B cell (primary cell): ENCODE data around the gene VCL. TPM values are rescaled to one million over a fixed set of nuclear protein-coding genes. Genes with fewer than 3 reads are reported as not detected.

ENCODE experiments used
- ATAC-seq: fragments of 200-7000 bp; cut with Tn5 transposase; one replicate; pipeline ENCODE4 v1.10.0; 2021; ENCODE audit warnings: low read depth, mild to moderate bottlenecking, moderate number of reproducible peaks, moderate library complexity
- CTCF ChIA-PET: fragments of 350-600 bp; sonication (Branson Sonifier 250); formaldehyde crosslinking; loops from one replicate; lab custom pipeline; 2021; ENCODE audit warnings: antibody characterized with exemption, inconsistent platforms; lab: Charles Lee
- POLR2A ChIA-PET: fragments of 350-600 bp; sonication (Branson Sonifier 250); formaldehyde crosslinking; loops from one replicate; lab custom pipeline; 2021; ENCODE audit warnings: antibody characterized with exemption; lab: Charles Lee
- DNase-seq: peaks from one replicate; pipeline ENCODE4 v3.0.0; 2013
- H2AFZ ChIP-seq: 2 replicates; pipeline ENCODE4 v1.6.1; 2012; ENCODE audit warnings: mild to moderate bottlenecking, low read depth, low read length; ENCODE audit not compliant: insufficient read depth, poor library complexity, severe bottlenecking
- H3K27ac ChIP-seq, 2 donors: 1 replicate in 1 of 2; 2 replicates in 1 of 2; pipeline ENCODE4 v1.5.1; 2012 to 2013; ENCODE audit warnings: low read length in 2 of 2, mild to moderate bottlenecking in 2 of 2, moderate library complexity in 1 of 2
- H3K27me3 ChIP-seq, 4 experiments: fragments of 200-600 bp in 1 of 4; sonication (generic) in 1 of 4; replicated peaks in 1 of 4; 1 replicate in 2 of 4; 2 replicates in 2 of 4; pipeline versions ENCODE4 v1.6.1 to v1.7.0; 2013 to 2016; ENCODE audit warnings: low read length in 3 of 4, mild to moderate bottlenecking in 2 of 4, mixed read lengths in 1 of 4, moderate library complexity in 1 of 4; ENCODE audit not compliant: insufficient read depth in 4 of 4, control insufficient read depth in 3 of 4; ENCODE audit errors: control extremely low read depth in 1 of 4
- H3K36me3 ChIP-seq, 2 experiments: replicated peaks in 1 of 2; 1 replicate in 1 of 2; 2 replicates in 1 of 2; pipeline versions ENCODE4 v1.6.1 to v1.7.1; 2013; ENCODE audit warnings: low read length in 1 of 2; ENCODE audit not compliant: insufficient read depth in 2 of 2, control insufficient read depth in 1 of 2; ENCODE audit errors: control extremely low read depth in 1 of 2, extremely low read depth in 1 of 2
- H3K4me1 ChIP-seq, 2 donors: fragments of 200-600 bp in 1 of 2; sonication (generic) in 1 of 2; 1 replicate in 1 of 2; 2 replicates in 1 of 2; pipeline versions ENCODE4 v1.5.1 to v1.6.1; 2013 to 2017; ENCODE audit warnings: low read length in 2 of 2; ENCODE audit not compliant: control insufficient read depth in 2 of 2, insufficient read depth in 2 of 2
- H3K4me2 ChIP-seq: replicated peaks from 2 replicates; pipeline ENCODE3; 2012; ENCODE audit warnings: mild to moderate bottlenecking, low read depth, low read length; ENCODE audit not compliant: poor library complexity, severe bottlenecking
- H3K4me3 ChIP-seq, 5 experiments: fragments of 200-600 bp in 1 of 5; sonication (generic) in 1 of 5; 1 replicate in 3 of 5; 2 replicates in 2 of 5; pipeline versions ENCODE4 v1.5.1 to v1.7.0; 2011 to 2016; ENCODE audit warnings: low read length in 4 of 5, mild to moderate bottlenecking in 4 of 5, low read depth in 2 of 5, control low read depth in 1 of 5, moderate library complexity in 1 of 5; ENCODE audit not compliant: insufficient read depth in 1 of 5; ENCODE audit errors: control extremely low read depth in 1 of 5, extremely low read depth in 1 of 5
- H3K79me2 ChIP-seq: fragments of 200-600 bp; sonication (generic); one replicate; pipeline ENCODE4 v1.6.0; 2016; ENCODE audit warnings: low read length; ENCODE audit not compliant: control insufficient read depth, insufficient read depth
- H3K9ac ChIP-seq: fragments of 200-600 bp; sonication (generic); 2 replicates; pipeline ENCODE4 v1.6.1; 2017; ENCODE audit warnings: mild to moderate bottlenecking, low read length, moderate library complexity
- H3K9me3 ChIP-seq, 3 donors: one replicate each; pipeline versions ENCODE4 v1.6.1 to v1.7.1; 2013; ENCODE audit warnings: low read length in 2 of 3; ENCODE audit not compliant: control insufficient read depth in 2 of 3, insufficient read depth in 1 of 3; ENCODE audit errors: control extremely low read depth in 1 of 3
- H4K20me1 ChIP-seq: 2 replicates; pipeline ENCODE4 v1.6.0; 2012; ENCODE audit warnings: mild to moderate bottlenecking, low read length; ENCODE audit not compliant: insufficient read depth, control insufficient read depth, poor library complexity, severe bottlenecking
- H3K27ac Mint-ChIP-seq: one replicate; pipeline ENCODE4 v1.8.0; 2021; ENCODE audit warnings: mixed read lengths
- H3K27me3 Mint-ChIP-seq: one replicate; pipeline ENCODE4 v1.8.0; 2021; ENCODE audit warnings: mixed read lengths
- H3K4me1 Mint-ChIP-seq: one replicate; pipeline ENCODE4 v1.8.0; 2021; ENCODE audit warnings: mixed read lengths
- H3K4me3 Mint-ChIP-seq: one replicate; pipeline ENCODE4 v1.8.0; 2021; ENCODE audit warnings: mixed read lengths
- H3K9me3 Mint-ChIP-seq: one replicate; pipeline ENCODE4 v1.8.0; 2022; ENCODE audit warnings: mixed read lengths; ENCODE audit not compliant: insufficient read depth
- CTCF ChIP-seq: fragments of 200-600 bp; IDR thresholded peaks from one replicate; pipeline ENCODE4 v1.8.0; 2022; ENCODE audit warnings: antibody characterized with exemption, mild to moderate bottlenecking
- EZH2 ChIP-seq: IDR thresholded peaks from 2 replicates; pipeline ENCODE4 v1.6.1; 2012; ENCODE audit warnings: borderline replicate concordance, low read depth, mild to moderate bottlenecking, moderate library complexity, low read length; ENCODE audit not compliant: insufficient read depth, poor library complexity, severe bottlenecking
- WGBS: methylation state at CpG from one replicate; pipeline ENCODE4 v1.1.5; 2013; ENCODE audit warnings: missing lambda C conversion rate; ENCODE audit not compliant: insufficient coverage; 5-methylcytosine and 5-hydroxymethylcytosine counted together
- intact Hi-C: fragments of 100-400 bp; cut with micrococcal nuclease; formaldehyde crosslinking; loops from one replicate; pipeline ENCODE4 v1.10.0; 2022
- polyA plus RNA-seq: library from polyadenylated mRNA; depleted of rRNA; stranded (reverse); fragments of >200 nt; gene quantifications from 2 replicates; pipeline ENCODE4 v1.2.3, GENCODE V29; 2012
- total RNA-seq, 2 donors: library from RNA; stranded (reverse); fragments of 120-200 nt in 1 of 2; gene quantifications; 1 replicate in 1 of 2; 2 replicates in 1 of 2; pipeline versions ENCODE4 v1.2.3 to v1.2.4, GENCODE V29; 2013 to 2022

The VCL gene
- total and polyA plus RNA-seq, 2 donors (not counting 1 experiment from before 2014, with no cell fraction given), result 13.1 to 29.8 TPM

GRCh38 chr10:73955719-73956118 lies 42.2 kb upstream of the VCL start:
- Histone ChIP-seq H3K27me3 (no peaks in the 10 kb centered on the region), H3K36me3 (no peaks in the 10 kb centered on the region), H3K4me2 (peak overlapping the region; percentile 81), H3K9me3 (peaks cover 0 to under 1% (median 0%) of the 10 kb centered on the region in 3 donors), H3K79me2 (no peaks in the 10 kb centered on the region), H3K27ac (peak overlapping the region in 1 of 2 donors; percentile 92), H3K9ac (no peak overlapping the region), H3K4me1 (peaks cover 49 to 50% of the 10 kb centered on the region in 2 donors), H2AFZ (no peak overlapping the region), H3K4me3 (no peak overlapping the region), H4K20me1 (no peaks in the 10 kb centered on the region)
- Mint-ChIP-seq H3K4me3 (peak overlapping the region; percentile 27), H3K27me3 (no peaks in the 10 kb centered on the region), H3K4me1 (peaks cover 52% of the 10 kb centered on the region), H3K9me3 (no peaks in the 10 kb centered on the region), H3K27ac (peak overlapping the region; percentile 74)
- ChIA-PET CTCF (interaction anchor here (1.2 to 3.4 kb wide), 6 partner anchors 11 to 125 kb away, joined by 4 to 45 read pairs (median 14); no protein-coding TSS in a partner anchor), POLR2A (no interaction called here)
- ATAC-seq, result no peak
- intact Hi-C loops, result loop anchor here (2.0 to 5.0 kb wide), 4 partner anchors 15 to 1162 kb away; no protein-coding TSS in a partner anchor
- no CpG with 5 or more reads among the region's 2 CpGs for WGBS
- DNase-seq, result no peak
- no peak for TF ChIP-seq CTCF
- TF ChIP-seq EZH2, result no peak
